SK-N-MC (cell line): Measurements from ENCODE around the gene PAK1.

Source experiments
- DNase-seq: peaks from one replicate; pipeline ENCODE4 v3.0.0-alpha.2; 2011; ENCODE audit warnings: low read depth, low spot score
- H3K27ac ChIP-seq: fragments of 200-600 bp; sonication (generic); 2 replicates; pipeline ENCODE4 v1.5.1; 2016; ENCODE audit warnings: mixed run types
- H3K36me3 ChIP-seq: fragments of 200-600 bp; sonication (generic); 2 replicates; pipeline ENCODE4 v1.6.1; 2017; ENCODE audit warnings: antibody characterized with exemption, low read length, mixed read lengths; ENCODE audit not compliant: insufficient read depth
- H3K4me3 ChIP-seq: fragments of 200-600 bp; sonication (generic); 2 replicates; pipeline ENCODE4 v1.5.1; 2016
- H3K9ac ChIP-seq: fragments of 200-600 bp; sonication (generic); 2 replicates; pipeline ENCODE4 v1.8.0; 2017; ENCODE audit warnings: mixed run types, mixed read lengths; ENCODE audit not compliant: insufficient read length
- H3K9me3 ChIP-seq: fragments of 200-600 bp; sonication (generic); 2 replicates; pipeline ENCODE4 v1.6.1; 2017; ENCODE audit warnings: low read depth, mild to moderate bottlenecking, antibody characterized with exemption, low read length, moderate library complexity, mixed read lengths
- EZH2 ChIP-seq: fragments of 200-600 bp; sonication (generic); IDR thresholded peaks from one replicate; pipeline ENCODE4 v1.6.1; 2017; ENCODE audit warnings: antibody characterized with exemption
- FOXP2 ChIP-seq: optimal IDR thresholded peaks from 2 replicates; pipeline ENCODE3; 2011; ENCODE audit warnings: mild to moderate bottlenecking, moderate library complexity; ENCODE audit not compliant: insufficient read depth; ENCODE audit errors: extremely low read length, control extremely low read depth
- POLR2AphosphoS5 ChIP-seq: IDR thresholded peaks from 2 replicates; pipeline ENCODE4 v1.6.1; 2012; ENCODE audit warnings: mild to moderate bottlenecking, low read depth, low read length, borderline replicate concordance

The PAK1 gene

GRCh38 chr11:77446911-77447629 lies 26.8 kb downstream of the PAK1 start:
- no peak for TF ChIP-seq FOXP2
- TF ChIP-seq POLR2AphosphoS5 = no peak
- no peak overlapping the region for H3K27ac ChIP-seq
- no peak overlapping the region for H3K4me3 ChIP-seq
- DNase-seq = no peak
- H3K9ac ChIP-seq = no peak overlapping the region
- no peaks in the 10 kb centered on the region for H3K36me3 ChIP-seq
- H3K9me3 ChIP-seq = no peaks in the 10 kb centered on the region

DNA sequence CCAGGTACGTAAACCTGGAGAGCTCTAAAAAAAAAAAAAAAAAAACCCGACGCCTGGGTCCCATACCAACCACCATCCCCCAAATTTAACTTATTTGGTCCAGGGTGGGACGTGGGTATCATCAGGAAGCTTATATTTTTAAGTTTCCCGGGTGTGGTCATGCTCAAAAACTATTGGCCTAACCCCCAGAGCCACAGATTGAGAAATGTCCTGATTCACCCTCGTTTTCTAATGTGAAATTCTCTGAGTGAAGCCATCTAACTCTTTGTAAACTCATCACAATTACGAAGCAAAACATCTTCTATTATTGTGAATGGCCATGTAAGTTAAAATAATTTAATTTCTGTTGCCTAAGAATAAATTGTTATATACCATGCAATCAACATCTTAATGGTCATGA lies 29.6 kb downstream of the PAK1 start:
- Histone ChIP-seq H3K27ac (no peak overlapping the region), H3K9me3 (no peaks in the 10 kb centered on the region), H3K36me3 (no peaks in the 10 kb centered on the region), H3K4me3 (no peak overlapping the region), H3K9ac (no peak overlapping the region)
- DNase-seq = no peak
- TF ChIP-seq EZH2 = no peak
- no peak for TF ChIP-seq POLR2AphosphoS5
- no peak for TF ChIP-seq FOXP2

DNA sequence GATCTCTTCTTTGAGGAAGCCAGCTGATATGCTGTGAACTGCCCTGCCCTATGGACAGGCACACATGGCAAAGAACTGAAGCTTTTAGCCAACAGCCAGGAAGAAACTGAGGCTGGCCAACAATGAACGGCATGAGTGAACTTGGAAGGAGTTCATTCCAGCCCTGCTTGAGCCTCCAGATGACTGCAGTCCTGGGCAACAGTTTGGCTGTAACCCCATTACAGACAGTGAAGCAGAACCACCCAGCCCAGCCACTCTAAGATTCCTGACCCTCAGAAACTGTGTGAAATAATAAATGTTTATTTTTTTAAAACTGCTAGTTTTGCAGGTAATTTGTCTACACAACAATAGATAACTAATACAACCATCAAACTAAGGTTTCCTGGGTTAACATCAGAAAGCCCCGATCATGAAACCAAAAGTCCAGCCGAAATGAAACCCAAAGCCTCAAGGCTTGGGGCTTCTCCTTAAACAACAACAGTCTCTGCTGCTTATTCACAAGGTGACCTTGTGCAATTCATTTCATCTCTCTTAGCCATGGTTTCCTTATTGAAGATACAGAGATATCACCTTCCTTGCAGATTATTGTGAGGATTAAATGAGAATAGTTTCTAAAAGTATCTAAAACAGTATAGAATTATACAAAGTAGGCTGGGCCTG lies 31.4 kb downstream of the PAK1 start:
- H3K4me3 ChIP-seq = no peak overlapping the region
- no peak overlapping the region for H3K27ac ChIP-seq
- TF ChIP-seq FOXP2 (no peak), EZH2 (no peak), POLR2AphosphoS5 (no peak)
- no peaks in the 10 kb centered on the region for H3K9me3 ChIP-seq
- DNase-seq = no peak
- no peak overlapping the region for H3K9ac ChIP-seq
- H3K36me3 ChIP-seq = no peaks in the 10 kb centered on the region

DNA sequence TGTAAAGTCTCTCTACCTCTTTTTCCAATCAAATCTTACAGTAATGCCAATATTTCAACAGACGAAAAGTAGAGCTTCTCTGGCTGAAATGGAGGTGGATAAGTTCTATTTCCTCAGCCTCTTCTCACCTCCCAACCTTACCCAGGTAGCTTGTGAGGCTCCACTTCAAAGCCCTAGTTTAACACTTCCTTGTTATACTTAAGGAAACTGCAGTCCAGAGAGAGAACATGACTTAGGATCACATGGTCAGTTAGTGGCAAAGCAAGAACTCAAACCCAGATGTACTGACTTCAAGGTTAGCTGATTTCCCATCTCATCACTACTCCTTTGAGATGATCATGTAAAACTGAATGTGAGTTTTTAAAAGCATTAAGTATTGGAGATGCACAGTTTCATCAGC lies 32.5 kb downstream of the PAK1 start:
- Histone ChIP-seq H3K4me3 (no peak overlapping the region), H3K27ac (no peak overlapping the region), H3K9ac (no peak overlapping the region), H3K36me3 (no peaks in the 10 kb centered on the region), H3K9me3 (no peaks in the 10 kb centered on the region)
- no peak for DNase-seq
- no peak for TF ChIP-seq EZH2
- no peak for TF ChIP-seq FOXP2
- no peak for TF ChIP-seq POLR2AphosphoS5

DNA sequence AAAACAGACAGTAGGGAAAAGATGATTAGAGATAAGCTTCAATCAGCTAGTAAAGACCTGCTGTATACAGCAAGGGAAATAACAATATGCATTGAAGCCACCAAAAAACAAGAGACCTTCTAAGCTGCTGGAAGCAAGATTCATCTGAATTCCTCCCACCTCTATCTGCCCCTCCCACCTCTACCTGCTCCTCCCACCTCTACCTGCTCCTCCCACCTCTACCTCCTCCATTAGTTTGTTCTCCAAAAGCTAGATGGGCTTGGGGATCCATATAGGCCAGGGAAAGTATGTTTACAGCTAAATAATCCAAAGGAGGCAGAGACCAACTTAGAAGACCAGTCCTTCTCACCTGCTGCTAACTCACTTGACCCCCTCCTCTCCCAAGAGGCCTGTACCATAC lies 33.2 kb downstream of the PAK1 start:
- no peak overlapping the region for H3K4me3 ChIP-seq
- H3K27ac ChIP-seq = no peak overlapping the region
- no peak overlapping the region for H3K9ac ChIP-seq
- no peaks in the 10 kb centered on the region for H3K36me3 ChIP-seq
- no peaks in the 10 kb centered on the region for H3K9me3 ChIP-seq
- DNase-seq = no peak
- TF ChIP-seq FOXP2 (no peak), EZH2 (no peak), POLR2AphosphoS5 (no peak)

GRCh38 chr11:77438487-77438886 lies 35.4 kb downstream of the PAK1 start:
- H3K9me3 ChIP-seq = no peaks in the 10 kb centered on the region
- H3K4me3 ChIP-seq = no peak overlapping the region
- DNase-seq = no peak
- H3K27ac ChIP-seq = no peak overlapping the region
- H3K9ac ChIP-seq = no peak overlapping the region
- no peak for TF ChIP-seq EZH2
- no peaks in the 10 kb centered on the region for H3K36me3 ChIP-seq

GRCh38 chr11:77436969-77437368 lies 36.9 kb downstream of the PAK1 start:
- H3K27ac ChIP-seq = no peak overlapping the region
- no peak for DNase-seq
- no peaks in the 10 kb centered on the region for H3K36me3 ChIP-seq
- no peaks in the 10 kb centered on the region for H3K9me3 ChIP-seq
- no peak overlapping the region for H3K4me3 ChIP-seq
- H3K9ac ChIP-seq = no peak overlapping the region
- TF ChIP-seq EZH2 (no peak), FOXP2 (no peak), POLR2AphosphoS5 (no peak)

DNA sequence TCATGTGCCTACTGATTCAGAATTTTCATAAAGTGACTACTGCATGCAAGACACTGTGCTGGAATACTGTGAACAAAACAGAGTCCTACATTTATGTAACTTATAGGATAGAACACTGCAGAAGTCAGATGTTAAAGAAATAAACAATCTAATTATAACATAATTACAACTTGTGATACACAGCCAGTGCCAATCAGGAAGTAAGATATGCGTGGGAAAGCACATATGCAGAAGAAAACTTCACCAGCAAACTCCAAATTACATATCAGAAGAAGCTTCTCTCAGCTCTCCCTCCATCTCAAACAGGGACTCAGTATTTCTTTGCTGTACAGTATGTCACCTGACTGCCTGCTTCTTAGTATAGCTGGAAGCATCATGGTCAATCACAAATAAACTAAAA lies 37.4 kb downstream of the PAK1 start:
- Histone ChIP-seq H3K9ac (no peak overlapping the region), H3K36me3 (no peaks in the 10 kb centered on the region), H3K27ac (no peak overlapping the region), H3K9me3 (no peaks in the 10 kb centered on the region), H3K4me3 (no peak overlapping the region)
- DNase-seq = no peak
- TF ChIP-seq FOXP2 (no peak), EZH2 (no peak), POLR2AphosphoS5 (no peak)

DNA sequence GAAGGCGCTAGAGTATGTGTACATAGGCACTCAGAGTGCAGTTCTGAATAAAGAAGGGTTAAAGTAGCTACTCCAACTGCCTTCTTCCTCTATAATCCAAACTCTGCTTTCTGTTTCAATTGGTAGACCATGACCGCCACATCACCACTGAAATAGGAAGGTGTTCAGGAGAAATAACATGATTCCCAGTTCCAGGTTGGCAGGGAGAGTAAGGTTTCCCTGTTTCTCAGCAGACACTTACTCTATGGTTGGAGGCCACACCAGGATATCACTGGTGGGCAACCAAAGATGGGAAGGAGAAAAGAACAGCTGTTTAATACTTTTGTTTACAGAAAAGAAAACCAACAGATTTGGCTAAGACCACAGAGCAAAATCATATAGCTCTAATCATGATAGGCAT lies 37.9 kb downstream of the PAK1 start:
- Histone ChIP-seq H3K9ac (no peak overlapping the region), H3K4me3 (no peak overlapping the region), H3K36me3 (no peaks in the 10 kb centered on the region), H3K27ac (no peak overlapping the region), H3K9me3 (no peaks in the 10 kb centered on the region)
- no peak for DNase-seq
- TF ChIP-seq EZH2 = no peak
- TF ChIP-seq FOXP2 = no peak
- TF ChIP-seq POLR2AphosphoS5 = no peak
